GM21619 (cell line): Measurements from ENCODE around the gene ASPDH.
"Not testable (repeated sequence)": the region's sequence is repeated elsewhere in the genome, so short reads cannot be mapped to it uniquely, and the experiment has no call there.

ENCODE experiments used
- ATAC-seq: cut with Tn5 transposase; IDR thresholded peaks from one replicate; pipeline ENCODE4 v1.9.1; 2021; ENCODE audit not compliant: unreplicated experiment

ASPDH gene

GRCh38 chr19:50548191-50549058 is 34.7 kb upstream of the ASPDH start:
- ATAC-seq = no peak

GRCh38 chr19:50547385-50548190 is 33.9 kb upstream of the ASPDH start:
- no peak for ATAC-seq

- ATAC-seq = no peak
Observed at GRCh38 chr19:50546527-50547221, 33.0 kb upstream of the ASPDH start.

- ATAC-seq = no peak
Observed at GRCh38 chr19:50542943-50543342, 29.2 kb upstream of the ASPDH start.

- ATAC-seq = no peak
Observed at GRCh38 chr19:50537769-50538230, 24.1 kb upstream of the ASPDH start.

- no peak for ATAC-seq
Observed at GRCh38 chr19:50537306-50537685, 23.6 kb upstream of the ASPDH start.

- ATAC-seq = no peak
Observed at GRCh38 chr19:50536662-50537305, 23.1 kb upstream of the ASPDH start.

- ATAC-seq = no peak
Observed at GRCh38 chr19:50535672-50536187, 22.0 kb upstream of the ASPDH start.

- ATAC-seq = no peak
Observed at GRCh38 chr19:50534478-50534877, 20.8 kb upstream of the ASPDH start.

- no peak for ATAC-seq
Observed at GRCh38 chr19:50532952-50533351, 19.2 kb upstream of the ASPDH start.

- no peak for ATAC-seq
Observed at GRCh38 chr19:50531171-50531612, 17.5 kb upstream of the ASPDH start.

- ATAC-seq = not testable (repeated sequence)
Observed at GRCh38 chr19:50528052-50528451, 14.3 kb upstream of the ASPDH start.

GRCh38 chr19:50522881-50523280 is 9.2 kb upstream of the ASPDH start:
- no peak for ATAC-seq

- ATAC-seq = no peak
Observed at GRCh38 chr19:50520822-50521465, 7.2 kb upstream of the ASPDH start.

- ATAC-seq = no peak
Observed at GRCh38 chr19:50519006-50519575, 5.4 kb upstream of the ASPDH start.

GRCh38 chr19:50518091-50519005 is 4.6 kb upstream of the ASPDH start:
- no peak for ATAC-seq

- ATAC-seq = no peak
Observed at GRCh38 chr19:50517704-50518075, 4.0 kb upstream of the ASPDH start.

GRCh38 chr19:50516964-50517703 is 3.4 kb upstream of the ASPDH start:
- ATAC-seq = no peak
